Midbrain (tissue), 1 donor: ENCODE results near the gene CACNA1C.
"Not testable (repeated sequence)": the region's sequence is repeated elsewhere in the genome, so short reads cannot be mapped to it uniquely, and the experiment has no call there.

Experiments used
- DNase-seq: peaks from one replicate; lab custom pipeline; 2025; lab: John Stamatoyannopoulos, UW

CACNA1C gene

DNA sequence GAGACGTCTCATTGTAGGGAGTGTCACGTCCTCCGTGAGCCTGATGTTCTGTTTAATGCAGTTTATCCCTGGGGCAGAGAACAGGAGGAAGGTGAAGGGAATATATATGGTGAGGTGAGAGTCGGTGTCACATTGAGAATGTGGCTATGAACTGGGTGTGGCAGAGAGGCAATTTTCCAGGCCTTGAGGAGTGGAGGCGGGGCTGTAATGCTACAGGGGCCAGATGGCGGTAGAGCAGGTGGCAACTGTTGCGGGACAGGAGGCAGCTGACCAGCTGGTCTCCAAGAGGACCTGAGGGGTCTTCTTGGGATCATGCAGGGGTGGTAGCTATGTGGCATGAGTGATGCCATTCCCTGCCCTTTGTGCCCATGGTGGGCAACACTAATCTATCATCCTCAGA is 59.6 kb downstream of the CACNA1C start:
- DNase-seq: no peak

DNA sequence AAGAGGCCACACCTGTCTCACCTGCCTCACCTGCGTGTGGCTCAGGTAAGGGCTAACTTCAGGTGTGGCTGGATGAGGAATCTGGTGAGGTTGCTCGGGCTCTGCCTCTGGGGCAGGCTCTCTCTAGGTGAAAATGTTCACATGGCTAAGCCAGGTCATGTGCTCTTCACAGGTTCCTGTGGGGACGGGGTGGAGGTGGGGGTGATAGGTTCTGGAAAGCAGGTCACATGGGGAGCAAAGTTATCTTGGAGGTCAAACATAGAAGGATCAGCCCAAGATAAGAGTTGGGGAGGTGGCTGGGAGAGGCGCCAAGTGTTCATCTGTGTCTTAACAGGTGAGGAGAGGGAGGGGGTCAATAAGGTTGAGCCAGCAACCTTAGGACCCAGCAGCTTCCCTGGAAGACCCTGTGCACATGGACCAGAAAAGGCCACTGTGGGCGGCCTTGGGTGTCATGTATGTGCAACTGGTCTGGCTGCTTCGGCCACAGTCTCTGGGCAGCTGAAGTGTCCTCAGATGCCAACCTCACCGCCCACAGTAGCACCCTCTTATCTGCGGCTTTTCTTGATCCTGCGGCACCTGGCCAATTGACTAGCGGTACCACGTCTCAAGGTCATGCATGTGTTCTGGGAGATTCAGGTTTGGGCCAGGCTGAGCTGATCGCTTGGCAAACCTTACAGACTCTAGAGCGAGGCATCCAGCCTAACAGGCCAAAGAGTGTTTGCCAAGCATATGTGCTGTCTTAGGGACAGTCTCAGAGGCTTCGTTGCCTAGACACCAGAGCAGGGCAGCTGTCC is 60.5 kb downstream of the CACNA1C start:
- DNase-seq: no peak

DNA sequence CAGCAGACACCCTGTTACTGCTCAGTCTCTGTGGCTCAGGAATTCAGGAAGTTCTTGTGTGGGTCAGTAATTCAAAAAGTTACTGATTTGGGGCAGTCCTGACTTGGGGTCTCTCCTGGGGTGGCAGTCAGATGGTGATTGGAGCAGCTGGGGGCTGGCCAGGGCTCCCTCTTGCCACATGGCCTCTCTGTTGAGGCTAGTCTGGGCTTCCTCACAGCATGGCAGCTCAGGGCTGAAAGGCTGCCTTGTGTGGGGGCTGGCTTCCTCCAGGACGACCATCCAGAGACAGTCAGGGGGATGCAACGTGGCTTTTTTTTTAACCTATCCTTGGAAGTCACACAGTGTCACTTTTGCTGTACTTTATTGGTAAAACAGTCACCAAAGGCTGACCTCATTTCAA is 61.3 kb downstream of the CACNA1C start:
- DNase-seq: no peak

DNA sequence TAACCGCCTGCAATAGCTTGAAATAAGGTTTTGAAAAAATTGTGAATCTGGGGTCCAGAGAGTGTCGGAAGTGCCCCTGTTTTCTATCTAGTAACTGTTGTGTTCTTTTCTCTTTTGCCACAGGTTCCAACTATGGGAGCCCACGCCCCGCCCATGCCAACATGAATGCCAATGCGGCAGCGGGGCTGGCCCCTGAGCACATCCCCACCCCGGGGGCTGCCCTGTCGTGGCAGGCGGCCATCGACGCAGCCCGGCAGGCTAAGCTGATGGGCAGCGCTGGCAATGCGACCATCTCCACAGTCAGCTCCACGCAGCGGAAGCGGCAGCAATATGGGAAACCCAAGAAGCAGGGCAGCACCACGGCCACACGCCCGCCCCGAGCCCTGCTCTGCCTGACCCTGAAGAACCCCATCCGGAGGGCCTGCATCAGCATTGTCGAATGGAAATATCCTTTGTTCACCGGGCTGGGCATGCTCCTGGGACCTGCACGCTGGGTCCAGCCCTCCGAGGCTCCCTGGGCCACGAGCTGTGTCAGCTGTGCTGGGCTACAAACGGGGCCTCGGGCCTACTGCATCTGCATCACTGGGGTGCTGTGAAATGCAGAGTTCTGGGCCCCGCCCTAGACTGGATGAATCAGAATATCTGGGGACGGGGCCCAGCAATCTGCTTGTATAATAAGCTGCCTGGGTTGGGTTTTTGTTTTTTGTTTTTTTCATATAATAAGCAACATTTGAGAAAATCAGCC is 62.5 kb downstream of the CACNA1C start:
- DNase-seq: no peak

DNA sequence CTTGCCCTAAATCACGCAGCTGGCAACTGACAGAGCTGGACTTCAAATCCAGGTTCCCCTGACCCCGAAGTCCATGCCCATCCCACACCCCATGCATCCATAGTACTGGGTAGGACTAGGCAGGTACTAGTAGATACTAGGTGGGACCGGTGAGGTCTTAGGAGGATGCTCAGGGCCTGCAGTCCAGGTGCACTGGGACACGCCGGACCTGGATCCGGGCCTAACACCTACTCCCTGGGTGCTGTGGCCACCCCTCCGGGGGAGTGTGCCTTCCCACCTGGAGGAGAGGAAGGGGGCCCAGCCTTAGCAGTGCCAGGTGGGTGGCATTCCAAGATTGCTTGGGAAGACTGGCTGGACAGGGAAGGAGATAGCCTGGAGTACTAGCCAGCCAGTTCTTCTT is 64.8 kb downstream of the CACNA1C start:
- DNase-seq: no peak

DNA sequence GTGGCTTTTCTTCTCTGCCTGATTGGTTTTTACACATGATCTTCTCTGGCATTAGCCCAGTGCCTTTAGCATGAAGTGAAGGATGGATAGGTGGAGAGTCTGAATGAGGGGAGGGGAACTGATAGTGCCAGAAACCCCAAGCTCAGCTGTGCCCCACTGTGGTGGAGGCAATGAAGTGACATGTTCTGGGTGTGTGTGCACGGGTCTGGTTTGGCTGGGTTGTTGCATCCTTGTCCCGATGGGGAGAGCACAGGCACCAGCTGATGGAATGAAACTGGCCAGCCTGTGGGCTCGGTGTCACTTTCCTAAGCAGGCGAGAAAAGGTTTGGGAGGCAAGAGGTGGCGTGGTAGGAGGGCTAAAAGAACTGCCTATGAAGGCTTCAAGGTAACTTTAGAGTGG is 65.3 kb downstream of the CACNA1C start:
- no peak for DNase-seq

DNA sequence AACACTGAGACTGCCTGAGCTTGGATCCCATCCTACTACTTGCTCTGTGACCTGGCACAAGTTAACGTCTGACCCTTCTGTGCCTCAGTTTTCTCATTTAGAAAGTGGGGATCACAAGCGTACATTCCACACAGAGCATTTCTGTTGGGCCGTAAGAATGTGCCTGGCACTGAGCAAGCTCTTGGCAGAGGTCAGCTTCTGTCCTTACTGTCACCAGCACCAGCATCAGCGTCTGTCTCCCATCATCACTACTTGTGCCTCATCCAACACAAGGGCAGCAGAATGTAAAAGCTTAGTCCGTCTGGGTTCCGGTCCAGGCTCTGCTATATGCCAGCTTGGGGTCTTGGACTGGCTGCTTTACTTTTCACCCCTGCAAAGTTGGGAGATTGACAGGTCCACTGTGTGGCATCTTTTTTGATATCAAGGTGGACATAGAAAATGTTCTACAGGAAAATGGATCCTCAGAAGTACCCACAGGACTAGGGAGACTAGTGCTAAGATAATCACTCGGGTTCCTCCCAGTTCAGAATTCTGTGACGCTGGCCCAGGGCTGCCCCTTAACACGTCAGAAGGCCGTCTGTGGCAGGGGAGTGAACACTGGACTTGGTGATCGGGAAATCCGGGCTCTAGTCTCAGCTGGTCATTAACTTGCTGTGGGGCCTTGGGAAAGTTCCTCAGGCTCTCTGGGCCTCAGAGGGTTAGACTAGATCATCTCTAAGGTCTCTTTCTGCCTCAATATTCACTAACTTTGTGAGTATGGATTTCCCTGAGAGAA is 65.9 kb downstream of the CACNA1C start:
- DNase-seq: no peak

DNA sequence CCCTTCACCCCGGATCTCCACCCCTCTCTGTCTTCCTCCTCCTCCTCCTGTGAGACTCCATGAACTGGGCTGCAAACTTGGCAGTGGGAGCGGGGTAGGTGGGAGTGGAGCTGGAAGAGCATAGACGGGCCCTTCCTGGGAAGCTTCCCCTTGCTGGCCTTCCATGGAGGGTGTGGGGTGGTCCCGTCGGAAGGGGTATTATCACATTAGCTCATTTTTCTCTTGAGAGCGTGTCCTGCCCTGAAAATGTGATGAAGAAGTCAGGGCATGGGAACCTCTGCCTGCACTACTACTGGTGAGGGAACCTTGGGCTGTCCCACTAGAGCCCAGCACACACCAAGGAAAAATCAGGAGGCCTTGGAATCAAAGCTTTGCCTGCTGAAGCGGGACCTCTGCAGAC is 66.5 kb downstream of the CACNA1C start:
- no peak for DNase-seq

DNA sequence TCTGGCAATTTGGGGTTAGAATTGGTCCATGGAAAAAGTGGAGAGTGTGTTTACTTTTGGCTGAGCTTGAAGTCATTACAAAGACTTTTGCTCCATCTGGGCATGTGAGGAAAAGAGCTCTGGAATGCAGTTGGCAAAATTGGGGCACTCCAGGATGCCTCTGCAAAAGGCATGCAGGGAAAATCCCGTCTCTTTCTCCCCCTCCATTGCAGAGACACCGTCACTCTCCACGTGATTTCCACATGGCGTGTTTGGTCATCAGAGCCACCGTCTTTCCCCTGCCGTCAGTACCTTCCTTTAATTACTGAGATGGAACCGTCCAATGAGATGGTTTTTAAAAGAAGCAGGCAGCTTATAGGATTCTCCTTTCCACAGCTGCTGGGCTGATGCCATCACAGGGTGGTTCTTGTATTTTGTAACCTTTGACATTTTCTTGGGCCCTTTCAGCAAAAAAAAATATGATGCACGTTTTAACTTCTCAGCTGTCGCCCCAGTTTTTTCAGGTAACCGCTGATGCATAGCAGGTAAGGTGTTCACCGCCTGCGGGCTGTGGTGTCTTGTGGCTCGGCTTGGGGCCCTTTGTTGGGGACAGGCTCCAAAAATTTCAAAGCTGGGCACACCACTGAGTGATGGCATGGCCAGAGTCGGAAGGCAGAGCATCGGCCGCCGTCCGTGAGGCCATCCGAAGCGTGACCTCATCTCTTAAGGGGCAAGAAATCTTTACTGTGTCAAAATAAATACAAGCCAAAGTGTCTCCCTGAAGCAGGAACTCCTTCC is 68.4 kb downstream of the CACNA1C start:
- no peak for DNase-seq

DNA sequence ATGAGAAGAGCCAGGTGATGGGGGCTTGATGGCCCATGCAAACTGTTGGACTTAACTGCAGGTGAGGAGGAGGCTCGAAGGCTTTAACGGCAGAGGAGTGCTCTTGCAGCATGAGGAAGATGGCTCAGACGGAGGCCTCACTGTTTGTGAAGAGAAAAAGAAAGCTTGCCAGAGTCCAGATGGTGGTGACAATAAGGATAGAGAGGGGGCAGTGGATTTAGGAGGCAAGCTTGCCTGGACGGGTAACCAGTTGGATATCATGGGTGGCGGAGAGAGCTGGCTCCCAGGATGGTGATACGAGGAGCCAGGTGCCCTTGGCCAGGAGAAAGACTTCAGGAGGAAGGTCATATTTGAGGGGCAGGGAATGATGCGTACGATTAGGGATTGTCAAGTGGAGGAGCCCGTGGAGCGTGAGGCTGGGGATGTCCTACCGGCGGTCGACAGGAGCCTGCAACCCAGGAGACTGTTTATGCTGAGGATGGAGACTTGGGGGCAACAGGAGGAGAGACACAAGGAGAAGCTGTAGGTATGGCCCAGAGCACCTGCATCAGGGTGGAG is 71.8 kb downstream of the CACNA1C start:
- no peak for DNase-seq

DNA sequence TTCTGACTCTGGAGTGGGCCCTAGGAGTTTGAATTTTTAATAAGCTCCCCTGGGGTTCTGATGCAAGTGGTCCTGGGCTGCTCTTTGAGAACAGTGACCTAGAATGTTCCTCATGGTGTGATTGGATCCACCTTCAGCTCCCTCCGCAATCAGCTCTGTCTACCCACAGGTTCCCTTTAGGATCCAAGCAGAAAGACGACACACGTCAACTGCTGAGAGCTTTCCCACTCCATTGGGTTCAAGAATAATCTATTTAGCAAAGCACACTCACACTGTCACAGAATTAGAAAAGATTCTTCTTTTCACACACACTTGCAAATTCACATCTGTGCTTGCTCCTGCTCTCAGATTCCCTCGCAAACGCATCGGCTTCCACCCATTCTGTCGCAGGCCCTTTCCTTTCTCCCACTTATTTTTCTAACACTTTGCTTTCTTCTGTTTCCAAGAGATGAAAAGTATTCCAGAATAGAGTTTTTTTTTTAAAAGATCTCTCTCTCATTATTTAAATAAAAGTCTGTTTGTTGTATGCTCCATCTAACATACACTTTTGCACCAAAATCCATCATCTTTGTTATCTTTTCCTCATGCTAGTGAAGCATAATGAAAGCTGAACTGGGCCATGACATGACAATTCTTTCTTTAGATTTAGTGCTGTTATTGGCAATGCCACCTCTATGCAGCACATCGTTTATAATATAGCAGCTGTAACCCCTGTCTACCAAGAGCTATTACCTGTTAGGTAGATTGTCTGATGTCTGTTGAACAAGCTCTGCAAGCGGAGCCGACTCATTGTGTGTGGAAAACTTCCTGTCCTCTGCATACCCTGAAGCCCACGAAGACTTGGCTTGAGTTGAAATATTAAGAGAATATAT is 73.1 kb downstream of the CACNA1C start:
- DNase-seq: no peak

DNA sequence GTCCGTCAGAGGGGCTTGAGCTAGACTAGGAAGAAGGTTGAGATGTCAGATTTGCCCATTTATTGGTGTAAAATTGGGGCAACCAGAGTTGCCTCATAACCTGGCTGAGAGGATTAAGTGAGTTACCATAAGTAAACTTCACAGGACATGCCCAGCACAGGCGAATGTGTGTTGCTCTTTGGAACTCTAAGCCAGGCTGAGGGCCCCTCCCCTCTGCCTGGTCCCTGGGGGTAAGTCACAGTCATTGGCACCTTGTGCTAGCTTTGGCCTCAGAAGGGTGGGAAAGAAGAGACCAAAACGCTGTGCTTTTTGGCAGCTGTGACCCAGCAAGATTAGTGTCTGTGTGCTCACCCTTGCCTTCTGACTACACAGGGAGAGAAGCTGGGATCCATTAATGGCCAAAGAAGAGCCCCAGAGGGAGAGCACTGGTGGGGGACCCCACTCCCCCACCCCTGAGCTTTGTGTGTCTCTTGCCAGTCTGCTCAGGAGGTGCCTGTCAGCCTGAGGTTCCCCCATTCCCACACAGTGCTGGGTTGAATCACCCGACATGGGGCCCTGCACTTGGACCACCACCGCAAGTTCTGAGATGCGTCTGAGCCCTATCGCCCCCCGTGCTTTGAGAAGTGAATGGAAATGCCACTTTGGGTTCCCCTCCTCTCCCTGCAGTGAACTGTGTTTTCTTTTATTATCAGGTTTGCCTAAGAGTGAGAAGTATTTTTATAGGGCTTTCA is 74.1 kb downstream of the CACNA1C start:
- DNase-seq: no peak

DNA sequence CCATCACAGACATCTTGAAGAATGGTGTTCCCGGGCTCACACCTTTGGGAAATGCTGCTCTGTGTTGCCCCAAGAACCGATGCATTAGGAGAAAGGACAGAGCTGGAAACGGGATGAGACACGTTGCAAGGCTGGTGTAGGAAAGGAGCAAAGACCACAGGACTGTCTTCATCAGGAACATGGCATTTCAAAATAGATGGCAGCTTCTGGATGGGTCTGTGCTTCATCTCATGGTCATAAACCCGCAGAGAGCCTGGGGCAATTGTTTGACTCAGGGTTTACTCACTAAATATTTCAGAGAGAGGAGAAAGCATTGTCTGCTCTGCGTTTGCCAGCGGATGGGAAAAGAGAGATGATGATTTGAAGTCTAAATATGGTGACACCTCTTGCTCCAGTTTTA is 76.3 kb downstream of the CACNA1C start:
- no peak for DNase-seq

DNA sequence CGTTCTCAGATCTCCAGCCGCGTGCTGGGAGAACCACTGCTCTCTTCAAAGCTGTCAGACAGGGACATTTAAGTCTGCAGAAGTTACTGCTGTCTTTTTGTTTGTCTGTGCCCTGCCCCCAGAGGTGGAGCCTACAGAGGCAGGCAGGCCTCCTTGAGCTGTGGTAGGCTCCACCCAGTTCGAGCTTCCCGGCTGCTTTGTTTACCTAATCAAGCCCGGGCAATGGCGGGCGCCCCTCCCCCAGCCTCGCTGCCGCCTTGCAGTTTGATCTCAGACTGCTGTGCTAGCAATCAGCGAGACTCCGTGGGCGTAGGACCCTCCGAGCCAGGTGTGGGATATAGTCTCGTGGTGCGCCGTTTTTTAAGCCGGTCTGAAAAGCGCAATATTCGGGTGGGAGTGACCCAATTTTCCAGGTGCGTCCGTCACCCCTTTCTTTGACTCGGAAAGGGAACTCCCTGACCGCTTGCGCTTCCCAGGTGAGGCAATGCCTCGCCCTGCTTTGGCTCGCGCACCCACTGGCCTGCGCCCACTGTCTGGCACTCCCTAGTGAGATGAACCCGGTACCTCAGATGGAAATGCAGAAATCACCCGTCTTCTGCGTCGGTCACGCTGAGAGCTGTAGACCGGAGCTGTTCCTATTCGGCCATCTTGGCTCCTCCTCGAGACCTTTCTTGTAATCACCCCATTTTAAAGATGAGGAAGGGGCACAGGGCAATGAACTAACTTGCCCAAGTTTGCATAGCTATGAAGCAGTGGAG is 83.1 kb downstream of the CACNA1C start:
- DNase-seq: not testable (repeated sequence)

DNA sequence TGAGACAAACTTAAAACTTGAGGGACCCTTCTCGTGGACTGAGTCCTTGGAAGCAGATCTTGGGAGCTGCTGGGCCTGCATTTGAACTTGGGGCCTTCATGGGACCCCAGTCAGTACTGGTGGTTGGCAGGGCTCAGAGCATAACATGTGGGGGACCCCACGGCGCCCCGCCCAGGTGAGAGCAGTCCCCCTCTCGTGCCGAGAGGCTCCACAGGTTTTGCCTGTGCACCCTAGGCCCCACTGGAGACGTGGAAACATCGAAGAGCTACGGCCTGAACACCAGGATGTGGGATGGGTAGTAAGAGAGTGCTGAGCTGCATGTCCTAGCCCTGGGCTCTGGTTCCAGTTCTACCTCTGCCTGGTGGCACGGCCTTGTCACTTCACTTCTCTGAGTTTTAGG is 84.1 kb downstream of the CACNA1C start:
- DNase-seq: no peak

DNA sequence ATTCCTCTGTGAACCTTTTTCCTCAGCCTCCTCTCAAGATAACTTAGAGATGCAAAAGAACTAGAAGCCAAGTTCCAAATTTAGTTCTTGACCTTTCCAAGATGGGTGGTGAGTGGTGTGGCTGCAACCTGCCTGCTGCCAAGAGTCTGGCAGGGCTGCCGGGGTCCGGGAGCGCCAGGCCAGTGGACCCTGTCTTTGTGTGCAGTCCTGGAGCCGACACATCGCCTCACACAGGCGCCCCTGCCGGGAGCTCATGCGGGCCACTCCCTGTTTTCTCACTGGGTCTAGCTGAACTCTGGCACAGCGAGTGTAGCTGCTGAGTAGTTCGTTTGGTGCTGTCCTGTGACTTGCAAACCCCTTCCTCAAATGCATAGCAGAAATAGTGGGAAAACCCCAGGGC is 84.9 kb downstream of the CACNA1C start:
- no peak for DNase-seq

DNA sequence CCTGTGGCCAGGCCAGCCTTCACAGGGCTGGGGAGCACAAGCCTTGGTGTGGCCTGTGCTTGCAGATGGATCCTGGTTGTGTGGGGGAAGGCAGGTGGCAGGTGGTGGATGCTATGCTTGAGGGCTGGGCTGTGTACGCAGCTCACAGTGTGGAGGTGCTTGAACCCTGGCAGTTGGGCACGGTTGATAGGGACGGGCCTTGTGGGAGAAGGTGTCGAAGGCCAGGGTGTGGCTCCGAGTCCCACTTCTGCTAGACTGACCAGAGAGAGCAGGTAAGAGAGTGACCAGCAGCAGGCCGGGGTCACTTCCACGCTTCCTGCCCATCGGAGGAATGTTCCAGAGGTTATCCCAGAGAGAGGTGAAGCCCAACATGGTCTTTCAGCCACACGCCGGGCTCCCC is 85.5 kb downstream of the CACNA1C start:
- DNase-seq: no peak

DNA sequence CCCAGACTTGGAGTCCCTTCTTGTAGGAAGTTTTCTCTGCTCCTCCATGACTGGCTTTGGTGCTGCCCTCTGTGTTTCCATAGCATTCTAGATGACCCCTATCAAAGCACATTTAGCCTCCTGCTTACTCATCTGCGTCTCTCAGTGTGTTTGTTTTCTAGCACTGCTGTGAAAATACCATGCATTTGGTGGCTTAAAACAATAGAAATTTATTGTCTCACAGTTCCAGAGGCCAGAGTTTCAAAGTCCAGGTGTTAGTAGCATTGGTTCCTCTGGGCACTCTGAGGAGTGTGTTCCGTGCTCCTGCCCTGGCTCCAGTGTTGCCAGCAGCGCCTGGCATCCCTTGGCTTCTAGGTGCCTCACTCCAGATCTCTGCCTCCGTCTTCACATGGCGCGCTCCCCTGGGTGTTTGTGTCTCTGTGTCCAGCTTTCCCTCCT is 86.1 kb downstream of the CACNA1C start:
- no peak for DNase-seq

DNA sequence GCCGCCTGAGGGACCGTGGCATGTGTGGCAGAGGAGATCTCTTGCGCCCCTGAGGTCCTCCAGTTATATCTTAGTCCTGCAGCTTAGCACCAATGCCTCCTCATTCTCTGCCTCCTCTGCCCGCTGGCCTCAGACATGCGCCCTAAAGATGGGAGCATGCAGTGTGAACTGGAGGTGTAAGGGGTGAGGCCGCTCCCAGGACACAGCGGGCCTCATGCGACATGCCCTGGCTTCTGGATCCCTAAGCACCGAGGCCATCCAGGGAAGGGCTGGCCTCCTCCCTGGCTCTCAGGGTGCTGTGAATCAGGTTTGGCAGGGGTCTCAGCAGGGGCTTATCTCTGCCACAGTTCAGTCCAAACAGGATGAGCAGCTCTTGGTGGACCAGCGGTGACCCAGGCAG is 86.9 kb downstream of the CACNA1C start:
- DNase-seq: no peak
